ENCODE data around the gene RRP7A. TPM values are rescaled to one million over a fixed set of nuclear protein-coding genes. Genes with fewer than 3 reads are reported as not detected.

RRP7A gene
- total RNA-seq, 6 experiments from 2014 or later, result 9.3 to 17.8 (median 14.7) TPM

GRCh38 chr22:42462016-42462415 is 57.6 kb downstream of the RRP7A start:
- TF ChIP-seq, protein P1, sequence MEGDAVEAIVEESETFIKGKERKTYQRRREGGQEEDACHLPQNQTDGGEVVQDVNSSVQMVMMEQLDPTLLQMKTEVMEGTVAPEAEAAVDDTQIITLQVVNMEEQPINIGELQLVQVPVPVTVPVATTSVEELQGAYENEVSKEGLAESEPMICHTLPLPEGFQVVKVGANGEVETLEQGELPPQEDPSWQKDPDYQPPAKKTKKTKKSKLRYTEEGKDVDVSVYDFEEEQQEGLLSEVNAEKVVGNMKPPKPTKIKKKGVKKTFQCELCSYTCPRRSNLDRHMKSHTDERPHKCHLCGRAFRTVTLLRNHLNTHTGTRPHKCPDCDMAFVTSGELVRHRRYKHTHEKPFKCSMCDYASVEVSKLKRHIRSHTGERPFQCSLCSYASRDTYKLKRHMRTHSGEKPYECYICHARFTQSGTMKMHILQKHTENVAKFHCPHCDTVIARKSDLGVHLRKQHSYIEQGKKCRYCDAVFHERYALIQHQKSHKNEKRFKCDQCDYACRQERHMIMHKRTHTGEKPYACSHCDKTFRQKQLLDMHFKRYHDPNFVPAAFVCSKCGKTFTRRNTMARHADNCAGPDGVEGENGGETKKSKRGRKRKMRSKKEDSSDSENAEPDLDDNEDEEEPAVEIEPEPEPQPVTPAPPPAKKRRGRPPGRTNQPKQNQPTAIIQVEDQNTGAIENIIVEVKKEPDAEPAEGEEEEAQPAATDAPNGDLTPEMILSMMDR (IDR thresholded peaks at IDR 0.05), result no peak
- TF ChIP-seq POLR2A (IDR thresholded peaks at IDR 0.05), result no peak
- no peaks in the 10 kb centered on the region for H3K36me3 ChIP-seq
- 70% methylated on average over 1 of the region's 1 CpG for WGBS (ENCODE audit: insufficient coverage, low coverage, low lambda C conversion rate, missing lambda C conversion rate)
- no peaks in the 10 kb centered on the region for H3K4me1 ChIP-seq
- ATAC-seq, result no peak
- no peak overlapping the region for H3K4me3 ChIP-seq
- H3K27me3 ChIP-seq, result no peaks in the 10 kb centered on the region
- DNase-seq, result no peak
- intact Hi-C loops (cut with DNase I), result no loop called here
- no peak overlapping the region for H3K27ac ChIP-seq
- H3K9me3 ChIP-seq, result no peaks in the 10 kb centered on the region

DNA sequence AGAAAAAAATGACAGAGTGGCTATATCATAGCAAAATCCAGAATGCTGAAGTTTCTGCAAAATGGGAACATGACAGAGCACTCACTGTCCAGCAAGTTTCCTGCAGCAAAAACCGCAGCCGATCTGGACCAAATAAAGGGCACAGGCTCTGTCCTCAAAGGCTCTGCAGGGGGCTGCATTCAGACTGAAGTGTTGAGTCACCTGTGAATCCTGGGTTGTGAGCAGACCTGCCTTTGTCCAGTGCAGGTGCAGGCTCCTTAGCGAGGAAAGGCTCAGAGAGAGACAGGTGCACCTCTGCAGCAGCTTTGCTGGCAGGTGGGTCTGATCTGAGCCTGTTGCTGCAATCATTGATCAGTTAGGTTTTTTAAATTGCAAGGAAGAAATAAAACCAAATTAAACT is 58.1 kb downstream of the RRP7A start:
- no peaks in the 10 kb centered on the region for H3K27me3 ChIP-seq
- H3K36me3 ChIP-seq, result no peaks in the 10 kb centered on the region
- 50% methylated on average over 3 of the region's 3 CpGs for WGBS (ENCODE audit: insufficient coverage, low coverage, low lambda C conversion rate, missing lambda C conversion rate)
- H3K9me3 ChIP-seq, result no peaks in the 10 kb centered on the region
- H3K4me3 ChIP-seq, result no peak overlapping the region
- no peak for DNase-seq
- no peaks in the 10 kb centered on the region for H3K4me1 ChIP-seq
- ATAC-seq, result no peak
- TF ChIP-seq, protein P1 (IDR thresholded peaks at IDR 0.05), result no peak
- no peak for TF ChIP-seq POLR2A (IDR thresholded peaks at IDR 0.05)
- H3K27ac ChIP-seq, result no peak overlapping the region
- intact Hi-C loops (cut with DNase I), result no loop called here

Small RNAs within 50 kb of the gene (small RNA-seq; reads per million reads assigned to genes)
- gene RN7SKP80 (0 reads per million in 2 experiments), gene RNU6-513P (0 reads per million in 2 experiments)

Other genes starting within 250 kb of the RRP7A start
- 10 to 100 TPM; 15.4 to 20.5 (median 18.5) TPM for gene TCF20, start 249.1 kb downstream of the RRP7A start, total RNA-seq
- 1 to 10 TPM; 2.1 to 6.6 (median 2.4) TPM for gene NFAM1, start 87.4 kb downstream of the RRP7A start, total RNA-seq
- 1 to 10 TPM in 2 of 6 experiments, under 1 TPM in 4; 0.29 to 2.9 (median 0.80) TPM for gene SERHL2, start 34.2 kb upstream of the RRP7A start, total RNA-seq
- gene POLDIP3, start 95.1 kb upstream of the RRP7A start, total RNA-seq, result 10 to 100 TPM; 17.1 to 22.6 (median 21.1) TPM
- gene ATP5MGL, start 120.8 kb upstream of the RRP7A start, total RNA-seq, result under 1 TPM in 3 of 6 experiments, not detected in 3; 0.37 to 0.78 (median 0.68) TPM
- 100 to 1,000 TPM; 146 to 211 (median 170) TPM for gene CYB5R3, start 129.6 kb upstream of the RRP7A start, total RNA-seq
- gene A4GALT, start 201.1 kb upstream of the RRP7A start, total RNA-seq, result 1 to 10 TPM in 5 of 6 experiments, under 1 TPM in 1; 0.86 to 3.7 (median 2.2) TPM